GM12878 (cell line): ENCODE measurements around the gene MRPS27. TPM values are rescaled to one million over a fixed set of nuclear protein-coding genes. Genes with fewer than 3 reads are reported as not detected.

Experiments used
- ATAC-seq: fragments of 200-7000 bp; cut with Tn5 transposase; 3 replicates; pipeline ENCODE4 v1.9.1; 2020; ENCODE audit warnings: mild to moderate bottlenecking, moderate library complexity
- BruUV-seq: library from RNA; stranded (reverse); fragments of 400-500 nt; replicated peaks from 2 replicates; lab custom pipeline; 2021; lab: Mats Ljungman, UMichigan
- CTCF ChIA-PET: fragments of 300-600 bp; sonication (Branson Sonifier 250); formaldehyde crosslinking; extraction: SDS; loops from one replicate; lab custom pipeline; 2021; ENCODE audit warnings: inconsistent platforms; lab: Yijun Ruan, JAX
- POLR2A ChIA-PET: fragments of 350-600 bp; formaldehyde crosslinking; extraction: SDS; loops from one replicate; lab custom pipeline; 2021; ENCODE audit warnings: inconsistent platforms; lab: Charles Lee
- RAD21 ChIA-PET: fragments of 300-600 bp; sonication (Branson Sonifier 250); formaldehyde crosslinking; loops from one replicate; lab custom pipeline; 2023; ENCODE audit warnings: antibody characterized with exemption; ENCODE audit not compliant: unreplicated experiment; lab: Charles Lee
- SMC1A ChIA-PET: fragments of 300-600 bp; sonication (Branson Sonifier 250); formaldehyde crosslinking; loops from one replicate; lab custom pipeline; 2023; ENCODE audit not compliant: unreplicated experiment, uncharacterized antibody; lab: Charles Lee
- DNase-seq: peaks from one replicate; pipeline ENCODE4 v3.0.0-alpha.2; 2011; ENCODE audit warnings: low read depth, low spot score
- FAIRE-seq: peaks from 3 replicates; lab custom pipeline; 2011; peaks lifted over from hg19 to GRCh38; lab: Jason Lieb, UNC
- H2AFZ ChIP-seq: 2 replicates; pipeline ENCODE4 v1.6.0; 2011; ENCODE audit warnings: low read depth, low read length, control low read depth; ENCODE audit not compliant: control insufficient read depth
- H3K27ac ChIP-seq: 2 replicates; pipeline ENCODE4 v1.5.1; 2011; ENCODE audit warnings: control low read depth; ENCODE audit not compliant: control insufficient read depth, insufficient read depth
- H3K27me3 ChIP-seq, 2 experiments: replicated peaks in 1 of 2; 2 replicates each; pipeline versions ENCODE4 v1.6.0 to v1.6.1; 2011; ENCODE audit warnings: low read length in 1 of 2; ENCODE audit not compliant: control insufficient read depth in 2 of 2, insufficient read depth in 2 of 2
- H3K36me3 ChIP-seq, 2 experiments: 2 replicates each; pipeline ENCODE4 v1.5.1; 2011; ENCODE audit warnings: low read length in 1 of 2; ENCODE audit not compliant: control insufficient read depth in 2 of 2, insufficient read depth in 2 of 2
- H3K4me1 ChIP-seq: 2 replicates; pipeline ENCODE4 v1.6.1; 2011; ENCODE audit warnings: mild to moderate bottlenecking, low read length, moderate library complexity, mixed read lengths; ENCODE audit not compliant: control insufficient read depth, insufficient read depth
- H3K4me2 ChIP-seq: 2 replicates; pipeline ENCODE4 v1.6.0; 2011; ENCODE audit warnings: control low read depth; ENCODE audit not compliant: control insufficient read depth, insufficient read depth
- H3K4me3 ChIP-seq: fragments of 200-600 bp; sonication (generic); 2 replicates; pipeline ENCODE4 v1.5.1; 2016
- H3K79me2 ChIP-seq: 2 replicates; pipeline ENCODE4 v1.6.0; 2011; ENCODE audit warnings: low read length; ENCODE audit not compliant: control insufficient read depth, insufficient read depth
- H3K9ac ChIP-seq: 2 replicates; pipeline ENCODE4 v1.8.0; 2011; ENCODE audit warnings: low read length, control low read depth, mixed read lengths; ENCODE audit not compliant: control insufficient read depth, insufficient read depth
- H3K9me3 ChIP-seq: replicated peaks from 3 replicates; pipeline ENCODE4 v1.5.1; 2011; ENCODE audit warnings: mild to moderate bottlenecking, low read length; ENCODE audit not compliant: control insufficient read depth, insufficient read depth
- H4K20me1 ChIP-seq: 2 replicates; pipeline ENCODE4 v1.6.0; 2011; ENCODE audit not compliant: control insufficient read depth, insufficient read depth
- ATF2 ChIP-seq: IDR thresholded peaks from 2 replicates; pipeline ENCODE4 v1.6.1; 2012; ENCODE audit warnings: low read length, inconsistent platforms
- BCL3 ChIP-seq: IDR thresholded peaks from 2 replicates; pipeline ENCODE4 v1.6.1; 2011; ENCODE audit warnings: borderline replicate concordance, low read depth, mild to moderate bottlenecking, moderate library complexity, low read length; ENCODE audit not compliant: insufficient read depth, poor library complexity, severe bottlenecking
- CBFB ChIP-seq: IDR thresholded peaks from 2 replicates; pipeline ENCODE4 v1.6.1; 2016; ENCODE audit warnings: antibody characterized with exemption, low read depth
- CHD1 ChIP-seq: IDR thresholded peaks from 2 replicates; pipeline ENCODE4 v1.6.1; 2012; ENCODE audit warnings: low read depth, low read length, improper control_type of control experiment
- CREB1 ChIP-seq: IDR thresholded peaks from 2 replicates; pipeline ENCODE4 v1.6.1; 2012; ENCODE audit warnings: low read depth, mild to moderate bottlenecking, inconsistent platforms
- E2F8 ChIP-seq: fragments of 450-650 bp; IDR thresholded peaks from 2 replicates; pipeline ENCODE4 v1.6.1; 2018; ENCODE audit warnings: mild to moderate bottlenecking, low read depth, moderate library complexity; ENCODE audit not compliant: partially characterized antibody
- GATAD2B ChIP-seq: fragments of 450-650 bp; conservative IDR thresholded peaks from 2 replicates; pipeline ENCODE4 v1.6.1; 2017; ENCODE audit warnings: low read depth, mild to moderate bottlenecking, moderate library complexity
- IRF3 ChIP-seq: fragments of 450-650 bp; IDR thresholded peaks from 2 replicates; pipeline ENCODE4 v1.6.1; 2014; ENCODE audit warnings: mild to moderate bottlenecking
- LARP7 ChIP-seq: fragments of 450-650 bp; IDR thresholded peaks from 2 replicates; pipeline ENCODE4 v1.6.1; 2017; ENCODE audit warnings: mild to moderate bottlenecking
- MYB ChIP-seq: fragments of 150-350 bp; IDR thresholded peaks from 2 replicates; pipeline ENCODE4 v1.6.1; 2014; ENCODE audit warnings: mild to moderate bottlenecking, low read depth, low read length, borderline replicate concordance
- RELB ChIP-seq: fragments of 450-650 bp; IDR thresholded peaks from 2 replicates; pipeline ENCODE4 v1.6.1; 2017; ENCODE audit warnings: low read depth, mild to moderate bottlenecking, moderate library complexity
- USF2 ChIP-seq: IDR thresholded peaks from 2 replicates; pipeline ENCODE4 v1.6.1; 2011; ENCODE audit warnings: low read depth, low read length, improper control_type of control experiment, borderline replicate concordance
- WGBS: methylation state at CpG from one replicate; pipeline ENCODE4 v1.1.6; 2016; ENCODE audit warnings: low lambda C conversion rate; ENCODE audit not compliant: insufficient replicate concordance, insufficient coverage; ENCODE audit errors: missing lambda C conversion rate; 5-methylcytosine and 5-hydroxymethylcytosine counted together
- in situ Hi-C: fragments of 300-500 bp; cut with MboI; formaldehyde crosslinking; loops from 9 replicates; pipeline ENCODE4 v1.14.3; 2018; ENCODE audit warnings: mixed read lengths
- intact Hi-C: fragments of 100-400 bp; cut with micrococcal nuclease; formaldehyde crosslinking; loops from one replicate; pipeline ENCODE4 v1.14.2; 2022; ENCODE audit not compliant: unreplicated experiment
- polyA plus RNA-seq, 11 experiments: library from polyadenylated mRNA; depleted of rRNA in 4 of 11; unstranded in 6 of 11; stranded (reverse) in 5 of 11; fragments of >200 nt; fragmentation: Nextera tagmentation in 4 of 11; fragmentation: Illumina TruSeq in 1 of 11; extraction: Ambion mirVana in 4 of 11; extraction: Trizol in 1 of 11; gene quantifications; 1 replicate in 1 of 11; 2 replicates in 10 of 11; pipeline versions ENCODE4 v1.2.1 to v1.2.3, GENCODE V29; 2011 to 2016; ENCODE audit warnings: inconsistent platforms in 2 of 11, missing spikeins in 2 of 11, low read depth in 1 of 11
- total RNA-seq, 4 experiments: library from RNA; depleted of rRNA in 3 of 4; stranded (reverse); fragments of >200 nt in 3 of 4; fragmentation: Illumina TruSeq in 1 of 4; extraction: Trizol in 1 of 4; gene quantifications; 2 replicates each; pipeline versions ENCODE4 v1.2.1 to v1.2.3, GENCODE V29; 2013 to 2021

The MRPS27 gene
- total and polyA plus RNA-seq, 10 of the 15 experiments (the other 5 are each of a cell fraction or from before 2014, with no cell fraction given): 61.0 to 128 (median 93.0) TPM

- Histone ChIP-seq H3K4me2 (no peak overlapping the region), H3K27ac (no peak overlapping the region), H2AFZ (no peak overlapping the region), H3K4me1 (peaks cover 17% of the 10 kb centered on the region), H3K9me3 (no peaks in the 10 kb centered on the region), H4K20me1 (no peaks in the 10 kb centered on the region), H3K27me3 (no peaks in the 10 kb centered on the region), H3K9ac (no peak overlapping the region), H3K36me3 (peaks cover 4 to 27% of the 10 kb centered on the region in 2 experiments; a peak in 3 of 4 replicates), H3K4me3 (no peak overlapping the region), H3K79me2 (peaks cover 1% of the 10 kb centered on the region; the same call in 1 of the 2 replicates)
- ChIA-PET RAD21 (no interaction called here), SMC1A (interaction anchor here (0.6 to 1.9 kb wide), 4 partner anchors 8 to 174 kb away, joined by 3 to 6 read pairs (median 4); no protein-coding TSS in a partner anchor), CTCF (interaction anchor here (1.0 to 2.5 kb wide), 2 partner anchors 9 to 30 kb away, joined by 4 to 5 read pairs; no protein-coding TSS in a partner anchor), POLR2A (no interaction called here)
- no peak for DNase-seq
- in situ Hi-C loops (no loop called here), intact Hi-C loops (no loop called here)
- WGBS: 98% methylated on average over 3 of the region's 3 CpGs
- FAIRE-seq: no peak
- ATAC-seq: no peak
- BruUV-seq: no TSS peak
- TF ChIP-seq CBFB (no peak), USF2 (no peak), IRF3 (no peak), CHD1 (no peak), MYB (no peak), RELB (no peak), ATF2 (no peak), LARP7 (no peak), CREB1 (no peak), BCL3 (no peak), E2F8 (no peak), GATAD2B (no peak)
These were observed 82.2 kb downstream of the MRPS27 start for GRCh38 chr5:72237879-72238278.
